ENCODE measurements around the gene CSMD2.

Gene CSMD2

GRCh38 chr1:33864460-33865389 lies 300.3 kb downstream of the CSMD2 start (continued):
- TF ChIP-seq POU6F1 (CRISPR knock-in tag; IDR thresholded peaks at IDR 0.05; ENCODE audit: borderline replicate concordance, low read depth) (no peak), ESRRG (CRISPR knock-in tag; IDR thresholded peaks at IDR 0.05) (no peak), ZFP30 (CRISPR knock-in tag; IDR thresholded peaks at IDR 0.05) (no peak), ARNTL (CRISPR knock-in tag; IDR thresholded peaks at IDR 0.05; ENCODE audit: borderline replicate concordance, low read depth) (no peak), CSDC2 (CRISPR knock-in tag; IDR thresholded peaks at IDR 0.05) (no peak), CSRNP3 (CRISPR knock-in tag; IDR thresholded peaks at IDR 0.05) (no peak)

GRCh38 chr1:33863779-33864178 lies 301.3 kb downstream of the CSMD2 start, which contains the start of gene HMGB4:
Gene HMGB4, plus strand, starts transcription at chr1:33864079. Its CDS starts 113 bp downstream, at chr1:33864192.
- no peak for ATAC-seq
- TF ChIP-seq BACH2 (CRISPR knock-in tag; IDR thresholded peaks at IDR 0.05; ENCODE audit: borderline replicate concordance): no peak
- no peak for TF ChIP-seq TOX (CRISPR knock-in tag; IDR thresholded peaks at IDR 0.05; ENCODE audit: borderline replicate concordance)
- no peak for TF ChIP-seq PPARA (CRISPR knock-in tag; IDR thresholded peaks at IDR 0.05; ENCODE audit: borderline replicate concordance)
- TF ChIP-seq ARNTL (CRISPR knock-in tag; IDR thresholded peaks at IDR 0.05; ENCODE audit: borderline replicate concordance, low read depth): no peak
- no peak for TF ChIP-seq RARB (CRISPR knock-in tag; IDR thresholded peaks at IDR 0.05)
- no peak for TF ChIP-seq CSRNP3 (CRISPR knock-in tag; IDR thresholded peaks at IDR 0.05)
- no peak for TF ChIP-seq ZFP30 (CRISPR knock-in tag; IDR thresholded peaks at IDR 0.05)
- TF ChIP-seq CREB5 (CRISPR knock-in tag; IDR thresholded peaks at IDR 0.05; ENCODE audit: low read depth): no peak
- TF ChIP-seq ZNF565 (CRISPR knock-in tag; conservative IDR thresholded peaks at IDR 0.05; ENCODE audit: low read depth): no peak
- TF ChIP-seq PATZ1 (CRISPR knock-in tag; IDR thresholded peaks at IDR 0.05; ENCODE audit: borderline replicate concordance): no peak
- TF ChIP-seq ESRRG (CRISPR knock-in tag; IDR thresholded peaks at IDR 0.05): no peak
- TF ChIP-seq ZNF70 (CRISPR knock-in tag; IDR thresholded peaks at IDR 0.05): no peak
- TF ChIP-seq ZNF8 (CRISPR knock-in tag; IDR thresholded peaks at IDR 0.05): no peak
- no peak for TF ChIP-seq OSR1 (CRISPR knock-in tag; IDR thresholded peaks at IDR 0.05)
- TF ChIP-seq TCF4 (CRISPR knock-in tag; IDR thresholded peaks at IDR 0.05; ENCODE audit: borderline replicate concordance): no peak
- no peak for TF ChIP-seq ISL1 (CRISPR knock-in tag; IDR thresholded peaks at IDR 0.05)
- TF ChIP-seq CSDC2 (CRISPR knock-in tag; IDR thresholded peaks at IDR 0.05): no peak
- TF ChIP-seq POU6F1 (CRISPR knock-in tag; IDR thresholded peaks at IDR 0.05; ENCODE audit: borderline replicate concordance, low read depth): no peak
- TF ChIP-seq ZFP3 (CRISPR knock-in tag; IDR thresholded peaks at IDR 0.05): no peak
- no peak for TF ChIP-seq SNAI2 (CRISPR knock-in tag; IDR thresholded peaks at IDR 0.05)

All from SK-N-SH treated with all-trans-retinoic acid at 6 μM for 48 hours (cell line).